ENCODE measurements around the gene CTDP1. TPM values are rescaled to one million over a fixed set of nuclear protein-coding genes. Genes with fewer than 3 reads are reported as not detected.

The CTDP1 gene
- total and polyA plus RNA-seq, 12 donors, result 3.8 to 23.9 (median 15.8) TPM

DNA sequence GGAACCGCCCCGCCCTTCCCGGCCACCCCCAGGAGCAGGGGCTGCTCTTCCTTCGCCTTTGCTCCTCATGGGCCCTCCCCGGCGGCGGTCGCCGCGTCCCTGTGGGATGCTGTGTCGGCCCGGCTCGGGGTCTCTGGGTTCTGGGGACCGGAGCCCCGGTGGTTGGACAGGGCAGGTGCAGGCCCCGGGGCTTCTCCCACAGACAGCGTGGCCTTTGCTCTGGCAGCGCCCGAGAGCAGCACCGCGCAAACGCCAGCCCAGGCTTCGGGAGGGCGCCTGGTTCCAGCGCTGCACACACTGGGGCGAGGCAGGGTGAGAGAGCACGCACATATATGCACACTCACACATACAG is 109.1 kb downstream of the CTDP1 start:
- intact Hi-C loops (cut with DNase I), result no loop called here
- Histone ChIP-seq H3K27me3 (peaks cover 34% of the 10 kb centered on the region), H3K4me1 (replicated peaks in 1 of 2) (no peaks in the 10 kb centered on the region), H3K9me3 (replicated peaks in 1 of 3) (no peaks in the 10 kb centered on the region), H3K4me3 (no peak overlapping the region), H3K27ac (no peak overlapping the region), H3K36me3 (replicated peaks in 1 of 2) (no peaks in the 10 kb centered on the region)
- 20 to 53% (median 33%) methylated on average over 3 to 27 of the region's 27 CpGs for WGBS, 4 donors
- DNase-seq, result no peak
- TF ChIP-seq, protein P1, sequence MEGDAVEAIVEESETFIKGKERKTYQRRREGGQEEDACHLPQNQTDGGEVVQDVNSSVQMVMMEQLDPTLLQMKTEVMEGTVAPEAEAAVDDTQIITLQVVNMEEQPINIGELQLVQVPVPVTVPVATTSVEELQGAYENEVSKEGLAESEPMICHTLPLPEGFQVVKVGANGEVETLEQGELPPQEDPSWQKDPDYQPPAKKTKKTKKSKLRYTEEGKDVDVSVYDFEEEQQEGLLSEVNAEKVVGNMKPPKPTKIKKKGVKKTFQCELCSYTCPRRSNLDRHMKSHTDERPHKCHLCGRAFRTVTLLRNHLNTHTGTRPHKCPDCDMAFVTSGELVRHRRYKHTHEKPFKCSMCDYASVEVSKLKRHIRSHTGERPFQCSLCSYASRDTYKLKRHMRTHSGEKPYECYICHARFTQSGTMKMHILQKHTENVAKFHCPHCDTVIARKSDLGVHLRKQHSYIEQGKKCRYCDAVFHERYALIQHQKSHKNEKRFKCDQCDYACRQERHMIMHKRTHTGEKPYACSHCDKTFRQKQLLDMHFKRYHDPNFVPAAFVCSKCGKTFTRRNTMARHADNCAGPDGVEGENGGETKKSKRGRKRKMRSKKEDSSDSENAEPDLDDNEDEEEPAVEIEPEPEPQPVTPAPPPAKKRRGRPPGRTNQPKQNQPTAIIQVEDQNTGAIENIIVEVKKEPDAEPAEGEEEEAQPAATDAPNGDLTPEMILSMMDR (IDR thresholded peaks at IDR 0.05), result no peak

DNA sequence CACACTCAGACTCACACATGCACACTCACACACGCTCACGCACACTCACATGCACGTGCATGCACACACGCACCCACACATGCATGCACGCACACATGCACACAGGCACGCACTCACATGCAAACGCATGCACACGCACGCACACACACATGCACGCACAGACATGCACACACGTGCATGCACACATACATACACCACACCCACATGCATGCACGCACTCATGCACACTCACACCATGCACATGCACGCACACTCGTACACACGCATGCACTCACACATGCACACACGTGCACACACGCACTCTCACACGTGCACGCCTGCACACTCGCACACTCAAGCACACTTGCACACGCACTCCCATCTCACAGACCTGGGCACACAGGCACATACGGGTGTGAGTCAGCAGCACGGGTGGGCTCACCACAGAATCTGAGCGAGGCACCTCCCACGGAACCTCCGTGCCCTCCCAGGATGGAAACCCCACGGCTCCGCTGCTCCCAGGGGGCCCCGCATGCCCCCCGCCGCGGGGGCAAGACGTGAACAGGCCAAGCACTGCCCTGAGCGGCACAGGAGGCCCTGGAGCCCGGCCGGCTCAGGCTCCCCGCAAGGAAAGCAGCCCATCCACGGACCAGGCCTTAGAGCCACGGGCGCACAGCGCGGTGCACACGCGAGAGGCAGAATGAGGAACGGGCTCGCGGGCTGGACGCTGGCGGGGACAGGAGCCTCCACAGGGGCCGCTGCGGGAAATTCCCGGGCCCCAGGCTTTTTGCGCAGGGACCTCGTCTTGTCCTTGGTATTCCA is 109.7 kb downstream of the CTDP1 start:
- Histone ChIP-seq H3K4me1 (replicated peaks in 1 of 2) (no peaks in the 10 kb centered on the region), H3K27me3 (peaks cover 34% of the 10 kb centered on the region), H3K27ac (no peak overlapping the region), H3K4me3 (no peak overlapping the region), H3K36me3 (replicated peaks in 1 of 2) (no peaks in the 10 kb centered on the region), H3K9me3 (replicated peaks in 1 of 3) (no peaks in the 10 kb centered on the region)
- 87 to 95% (median 88%) methylated on average over 44 to 54 of the region's 54 CpGs for WGBS, 4 donors
- DNase-seq, result no peak
- TF ChIP-seq, protein P1 (IDR thresholded peaks at IDR 0.05), result no peak
- intact Hi-C loops (cut with DNase I), result no loop called here

DNA sequence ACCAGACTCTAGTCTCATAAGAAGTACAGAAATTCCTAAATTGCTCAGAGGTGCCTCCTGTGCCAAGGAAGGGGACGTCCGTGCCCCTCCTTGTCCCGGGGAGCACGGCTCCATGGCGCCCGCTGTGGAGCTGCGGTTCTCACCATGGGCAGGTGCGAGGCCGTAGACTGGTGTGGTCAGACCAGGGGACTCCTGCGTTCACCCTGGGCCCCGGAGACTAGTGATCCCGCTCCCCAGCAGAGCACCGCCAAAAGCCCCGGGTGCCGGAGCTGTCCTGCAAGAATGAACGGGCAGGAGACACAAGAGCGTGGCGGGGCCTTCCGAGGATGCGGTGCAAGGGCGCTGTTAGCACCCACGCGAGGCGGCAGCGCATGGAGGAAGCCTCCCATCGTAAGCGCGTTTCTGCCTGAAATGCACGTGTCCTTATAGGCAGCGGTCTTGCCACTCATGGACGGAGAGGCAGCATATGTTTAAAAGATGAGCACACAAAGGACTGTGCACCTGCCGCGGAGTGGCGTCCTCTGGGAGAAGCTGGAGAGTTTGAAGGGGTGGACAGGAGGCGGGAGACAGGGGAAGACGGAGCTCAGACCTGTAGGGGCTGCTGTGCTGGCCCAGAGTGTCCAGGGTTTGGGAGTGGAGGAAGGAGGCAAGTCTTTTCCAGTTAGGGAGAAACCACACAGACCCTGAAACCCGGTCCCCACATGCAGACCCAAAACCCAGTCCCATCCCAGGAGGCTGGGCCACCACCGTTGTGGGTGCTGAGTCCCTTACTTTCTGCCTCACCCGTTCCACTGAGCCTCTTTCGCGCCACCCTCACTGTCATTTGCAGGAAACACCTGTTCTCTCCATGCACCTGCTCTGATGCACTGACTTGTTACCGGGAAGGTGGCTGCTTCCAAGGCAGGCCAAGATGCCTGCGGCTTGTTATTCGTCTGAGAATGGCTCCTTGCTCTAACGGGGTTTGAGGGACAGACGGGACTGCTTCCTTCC is 110.6 kb downstream of the CTDP1 start:
- 74 to 83% (median 79%) methylated on average over 40 to 46 of the region's 46 CpGs for WGBS, 4 donors
- TF ChIP-seq POLR2A (IDR thresholded peaks at IDR 0.05), result no peak
- TF ChIP-seq, protein P1 (IDR thresholded peaks at IDR 0.05), result no peak
- Histone ChIP-seq H3K9me3 (replicated peaks in 1 of 3) (no peaks in the 10 kb centered on the region), H3K4me1 (replicated peaks in 1 of 2) (no peaks in the 10 kb centered on the region), H3K27ac (no peak overlapping the region), H3K4me3 (no peak overlapping the region), H3K27me3 (peaks cover 34% of the 10 kb centered on the region), H3K36me3 (replicated peaks in 1 of 2) (no peaks in the 10 kb centered on the region)
- no peak for DNase-seq
- intact Hi-C loops (cut with DNase I), result no loop called here

Measured in adrenal gland (tissue), 12 donors.